ENCODE measurements around the gene SLC30A2.

- TF ChIP-seq CTCF (conservative IDR thresholded peaks at IDR 0.05; ENCODE audit: low read depth in 2 of 2) (no peak), POLR2AphosphoS5 (IDR thresholded peaks at IDR 0.05; ENCODE audit: low read depth) (no peak), EZH2 (IDR thresholded peaks at IDR 0.05; ENCODE audit: low read depth, unreplicated experiment) (no peak), NANOG (IDR thresholded peaks at IDR 0.05; ENCODE audit: borderline replicate concordance) (no peak), ZNF114 (CRISPR knock-in tag; IDR thresholded peaks at IDR 0.05) (no peak), EZH2phosphoT487 (IDR thresholded peaks at IDR 0.05; ENCODE audit: unreplicated experiment) (no peak), REST (IDR thresholded peaks at IDR 0.05; ENCODE audit: unreplicated experiment) (no peak), JUNB (IDR thresholded peaks at IDR 0.05; ENCODE audit: unreplicated experiment) (no peak)
Measured at GRCh38 chr1:26023826-26024225, 22.1 kb downstream of the SLC30A2 start.
